DND-41 (cell line): ENCODE data around the gene WBP1L.
"Not testable (repeated sequence)": the region's sequence is repeated elsewhere in the genome, so short reads cannot be mapped to it uniquely, and the experiment has no call there.

ENCODE experiments used
- ATAC-seq: fragments of 200-7000 bp; cut with Tn5 transposase; 3 replicates; pipeline ENCODE4 v1.9.1; 2021; ENCODE audit warnings: low read depth; ENCODE audit not compliant: insufficient read depth
- DNase-seq: peaks from one replicate; pipeline ENCODE4 v3.0.0-alpha.2; 2020
- H2AFZ ChIP-seq: 2 replicates; pipeline ENCODE4 v1.6.0; 2012; ENCODE audit warnings: low read depth, low read length
- H3K27ac ChIP-seq: 2 replicates; pipeline ENCODE4 v1.5.1; 2012; ENCODE audit warnings: low read length, inconsistent platforms
- H3K27me3 ChIP-seq: fragments of 200-600 bp; sonication (generic); 2 replicates; pipeline ENCODE4 v1.6.0; 2012; ENCODE audit warnings: low read length, mild to moderate bottlenecking, inconsistent platforms; ENCODE audit not compliant: insufficient read depth, poor library complexity
- H3K36me3 ChIP-seq: 2 replicates; pipeline ENCODE4 v1.5.1; 2012; ENCODE audit warnings: low read length, inconsistent platforms; ENCODE audit not compliant: insufficient read depth
- H3K4me1 ChIP-seq: 2 replicates; pipeline ENCODE4 v1.5.1; 2012; ENCODE audit warnings: mild to moderate bottlenecking, low read length; ENCODE audit not compliant: insufficient read depth
- H3K4me2 ChIP-seq: 2 replicates; pipeline ENCODE4 v1.6.0; 2012; ENCODE audit warnings: mild to moderate bottlenecking, moderate library complexity, low read length, inconsistent platforms; ENCODE audit not compliant: insufficient read depth
- H3K4me3 ChIP-seq, 2 experiments: fragments of 200-600 bp in 1 of 2; shearing (Covaris generic) in 1 of 2; 2 replicates each; pipeline ENCODE4 v1.5.1; 2012 to 2016; ENCODE audit warnings: inconsistent platforms in 2 of 2, low read length in 2 of 2, mild to moderate bottlenecking in 2 of 2, low read depth in 1 of 2, moderate library complexity in 1 of 2
- H3K79me2 ChIP-seq: 2 replicates; pipeline ENCODE4 v1.6.0; 2012; ENCODE audit warnings: low read length, inconsistent platforms; ENCODE audit not compliant: insufficient read depth
- H3K9ac ChIP-seq: 2 replicates; pipeline ENCODE4 v1.6.0; 2012; ENCODE audit warnings: low read depth, mild to moderate bottlenecking, inconsistent platforms, low read length, moderate library complexity
- H3K9me3 ChIP-seq: 2 replicates; pipeline ENCODE4 v1.5.1; 2012; ENCODE audit warnings: low read length, moderate library complexity, mild to moderate bottlenecking, inconsistent platforms; ENCODE audit not compliant: insufficient read depth, severe bottlenecking
- H4K20me1 ChIP-seq: 2 replicates; pipeline ENCODE4 v1.6.0; 2012; ENCODE audit warnings: low read length; ENCODE audit not compliant: insufficient read depth
- EZH2 ChIP-seq: IDR thresholded peaks from 3 replicates; pipeline ENCODE4 v1.6.1; 2012; ENCODE audit warnings: borderline replicate concordance, low read depth, mild to moderate bottlenecking, moderate library complexity, low read length, inconsistent platforms; ENCODE audit not compliant: severe bottlenecking
- TF ChIP-seq, protein P1 (sequence below): IDR thresholded peaks from 2 replicates; pipeline ENCODE4 v1.5.1; 2012; ENCODE audit warnings: borderline replicate concordance, low read length, moderate library complexity, mild to moderate bottlenecking; ENCODE audit not compliant: poor library complexity, severe bottlenecking; ENCODE audit errors: extremely low read depth

The WBP1L gene

DNA sequence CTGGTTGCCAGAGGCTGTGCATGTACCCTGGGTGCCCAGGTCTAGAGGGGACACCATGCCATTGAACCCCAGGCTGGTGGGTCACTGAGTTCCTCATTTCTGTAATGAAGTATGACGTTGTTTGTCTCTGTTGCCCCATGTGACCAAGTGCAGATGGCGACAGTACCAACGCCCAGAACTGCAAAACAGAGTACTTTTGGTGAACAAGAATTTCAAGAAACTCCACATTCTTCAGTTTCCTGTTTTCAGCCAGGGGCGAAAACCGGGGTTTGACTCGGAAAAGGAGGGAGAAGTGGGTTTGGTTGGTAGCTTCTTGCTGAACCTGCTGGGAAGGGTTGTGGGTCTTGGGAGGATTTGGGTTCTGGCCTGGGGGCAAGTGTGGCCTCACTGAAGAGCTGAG, 75.3 kb downstream of the WBP1L start:
- Histone ChIP-seq H3K9me3 (no peaks in the 10 kb centered on the region), H2AFZ (no peak overlapping the region), H3K9ac (no peak overlapping the region), H3K4me2 (no peak overlapping the region), H3K79me2 (no peaks in the 10 kb centered on the region), H3K4me3 (no peak overlapping the region), H3K27me3 (no peaks in the 10 kb centered on the region), H3K36me3 (peaks cover 9% of the 10 kb centered on the region), H3K4me1 (no peaks in the 10 kb centered on the region), H4K20me1 (no peaks in the 10 kb centered on the region), H3K27ac (no peak overlapping the region)
- TF ChIP-seq EZH2, result no peak
- TF ChIP-seq, protein P1, sequence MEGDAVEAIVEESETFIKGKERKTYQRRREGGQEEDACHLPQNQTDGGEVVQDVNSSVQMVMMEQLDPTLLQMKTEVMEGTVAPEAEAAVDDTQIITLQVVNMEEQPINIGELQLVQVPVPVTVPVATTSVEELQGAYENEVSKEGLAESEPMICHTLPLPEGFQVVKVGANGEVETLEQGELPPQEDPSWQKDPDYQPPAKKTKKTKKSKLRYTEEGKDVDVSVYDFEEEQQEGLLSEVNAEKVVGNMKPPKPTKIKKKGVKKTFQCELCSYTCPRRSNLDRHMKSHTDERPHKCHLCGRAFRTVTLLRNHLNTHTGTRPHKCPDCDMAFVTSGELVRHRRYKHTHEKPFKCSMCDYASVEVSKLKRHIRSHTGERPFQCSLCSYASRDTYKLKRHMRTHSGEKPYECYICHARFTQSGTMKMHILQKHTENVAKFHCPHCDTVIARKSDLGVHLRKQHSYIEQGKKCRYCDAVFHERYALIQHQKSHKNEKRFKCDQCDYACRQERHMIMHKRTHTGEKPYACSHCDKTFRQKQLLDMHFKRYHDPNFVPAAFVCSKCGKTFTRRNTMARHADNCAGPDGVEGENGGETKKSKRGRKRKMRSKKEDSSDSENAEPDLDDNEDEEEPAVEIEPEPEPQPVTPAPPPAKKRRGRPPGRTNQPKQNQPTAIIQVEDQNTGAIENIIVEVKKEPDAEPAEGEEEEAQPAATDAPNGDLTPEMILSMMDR, result no peak
- no peak for ATAC-seq
- no peak for DNase-seq

DNA sequence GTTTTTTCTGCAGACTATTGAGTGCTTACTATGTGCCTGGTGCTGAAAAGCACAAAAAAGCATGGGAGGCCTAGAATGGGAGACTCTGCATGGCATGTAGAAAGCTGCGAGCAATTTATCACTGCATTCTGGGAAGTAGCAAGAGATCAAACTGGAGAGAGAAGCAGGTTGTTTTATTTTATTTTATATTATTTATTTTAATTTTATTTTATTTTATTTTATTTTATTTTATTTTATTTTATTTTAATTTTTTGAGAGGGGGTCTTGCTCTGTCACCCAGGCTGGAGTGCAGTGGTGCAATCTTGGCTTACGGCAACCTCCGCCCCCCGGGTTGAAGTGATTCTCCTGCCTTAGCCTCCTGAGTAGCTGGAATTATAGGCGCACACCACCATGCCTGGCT, 76.3 kb downstream of the WBP1L start:
- H3K4me3 ChIP-seq, ATAC-seq, H3K27me3 ChIP-seq, H3K36me3 ChIP-seq, H4K20me1 ChIP-seq, H2AFZ ChIP-seq, H3K4me2 ChIP-seq, H3K9me3 ChIP-seq, H3K27ac ChIP-seq, H3K4me1 ChIP-seq, H3K79me2 ChIP-seq, DNase-seq, H3K9ac ChIP-seq: not testable (repeated sequence)

DNA sequence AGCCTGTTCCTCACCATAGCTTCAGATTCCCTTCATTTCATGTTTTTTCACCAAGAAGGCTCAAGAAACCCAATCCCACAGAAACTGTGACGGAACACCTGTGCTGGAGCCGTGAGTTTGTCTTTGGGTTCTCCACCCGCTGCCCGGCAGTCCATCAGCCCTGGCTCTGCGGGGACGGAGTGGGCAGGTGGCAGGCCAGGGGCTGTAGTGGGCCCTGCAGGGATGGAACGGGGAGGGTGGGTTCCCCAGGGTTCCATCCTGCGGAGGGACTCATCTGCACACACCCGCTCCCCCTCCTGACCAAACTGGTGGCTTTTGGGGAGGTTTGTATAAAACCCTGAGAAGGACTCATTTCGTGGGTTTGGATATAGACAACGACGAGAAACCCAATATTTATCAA, 78.5 kb downstream of the WBP1L start:
- no peak overlapping the region for H3K9ac ChIP-seq
- no peak for ATAC-seq
- no peaks in the 10 kb centered on the region for H3K36me3 ChIP-seq
- no peaks in the 10 kb centered on the region for H3K79me2 ChIP-seq
- no peak for DNase-seq
- H3K4me2 ChIP-seq, result no peak overlapping the region
- H3K27me3 ChIP-seq, result no peaks in the 10 kb centered on the region
- no peak overlapping the region for H3K4me3 ChIP-seq
- no peak overlapping the region for H3K27ac ChIP-seq
- no peaks in the 10 kb centered on the region for H3K4me1 ChIP-seq
- H3K9me3 ChIP-seq, result peaks cover 2% of the 10 kb centered on the region
- no peak overlapping the region for H2AFZ ChIP-seq
- no peak for TF ChIP-seq EZH2
- TF ChIP-seq, protein P1, result no peak
- H4K20me1 ChIP-seq, result no peaks in the 10 kb centered on the region

DNA sequence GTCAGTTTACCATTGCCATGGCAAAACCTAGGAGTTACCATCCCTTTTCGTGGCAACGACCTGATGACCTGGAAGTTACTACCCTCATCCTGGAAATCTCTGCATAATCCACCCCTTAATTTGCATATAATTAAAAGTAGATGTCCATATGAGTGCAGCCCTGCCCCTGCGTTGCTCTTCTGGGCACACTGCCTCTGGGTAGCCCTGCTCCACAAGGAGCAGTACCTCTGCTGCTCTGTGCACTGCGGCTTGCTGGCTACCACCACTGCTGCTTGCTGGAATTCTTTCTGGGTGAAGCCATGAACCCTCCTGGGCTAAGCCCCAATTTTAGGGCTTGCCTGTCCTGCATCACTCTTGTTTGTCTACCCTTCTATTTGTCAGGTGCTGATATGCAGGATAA, 80.9 kb downstream of the WBP1L start:
- DNase-seq, result no peak
- H3K9ac ChIP-seq, result no peak overlapping the region
- H2AFZ ChIP-seq, result no peak overlapping the region
- H3K4me3 ChIP-seq, result no peak overlapping the region
- H4K20me1 ChIP-seq, result no peaks in the 10 kb centered on the region
- H3K36me3 ChIP-seq, result no peaks in the 10 kb centered on the region
- no peaks in the 10 kb centered on the region for H3K27me3 ChIP-seq
- TF ChIP-seq, protein P1, result no peak
- TF ChIP-seq EZH2, result no peak
- H3K4me2 ChIP-seq, result no peak overlapping the region
- no peaks in the 10 kb centered on the region for H3K79me2 ChIP-seq
- no peak for ATAC-seq
- no peaks in the 10 kb centered on the region for H3K4me1 ChIP-seq
- H3K27ac ChIP-seq, result no peak overlapping the region
- peaks cover 2% of the 10 kb centered on the region for H3K9me3 ChIP-seq
